Measurements from ENCODE around the gene DIAPH2. TPM values are rescaled to one million over a fixed set of nuclear protein-coding genes. Genes with fewer than 3 reads are reported as not detected.

Gene DIAPH2
- total RNA-seq, 4 donors from 2014 or later, result 16.7 to 27.3 (median 20.3) TPM

GRCh38 chrX:97016106-97016505 lies 331.5 kb downstream of the DIAPH2 start:
- intact Hi-C loops (cut with DNase I; ENCODE audit: low total_unique reads), result no loop called here
- DNase-seq (ENCODE audit: low spot score in 2 of 2), result no peak
- 45 to 60% methylated on average over 2 of the region's 2 CpGs for WGBS, 2 donors
- TF ChIP-seq CTCF (IDR thresholded peaks at IDR 0.05), result no peak
- TF ChIP-seq POLR2A (IDR thresholded peaks at IDR 0.05), result no peak
- no peak overlapping the region for H3K4me3 ChIP-seq (ENCODE audit: low read depth, poor library complexity, severe bottlenecking)

GRCh38 chrX:97021680-97022079 lies 337.0 kb downstream of the DIAPH2 start:
- intact Hi-C loops (cut with DNase I; ENCODE audit: low total_unique reads), result no loop called here
- no peak for DNase-seq (ENCODE audit: low spot score in 2 of 2)
- H3K4me3 ChIP-seq (ENCODE audit: low read depth, poor library complexity, severe bottlenecking), result no peak overlapping the region
- 62 to 83% methylated on average over 3 of the region's 3 CpGs for WGBS, 2 donors
- no peak for TF ChIP-seq POLR2A (IDR thresholded peaks at IDR 0.05)
- TF ChIP-seq CTCF (IDR thresholded peaks at IDR 0.05), result no peak

- intact Hi-C loops (cut with DNase I; ENCODE audit: low total_unique reads), result no loop called here
- WGBS, 2 donors, result 53 to 78% methylated on average over 2 of the region's 2 CpGs
- TF ChIP-seq CTCF (IDR thresholded peaks at IDR 0.05) (no peak), POLR2A (IDR thresholded peaks at IDR 0.05) (no peak)
- no peak overlapping the region for H3K4me3 ChIP-seq (ENCODE audit: low read depth, poor library complexity, severe bottlenecking)
- DNase-seq (ENCODE audit: low spot score in 2 of 2), result no peak
Observed at GRCh38 chrX:97026406-97026805, 341.8 kb downstream of the DIAPH2 start.

GRCh38 chrX:97027384-97027922 lies 342.8 kb downstream of the DIAPH2 start:
- no peak overlapping the region for H3K4me3 ChIP-seq (ENCODE audit: low read depth, poor library complexity, severe bottlenecking)
- TF ChIP-seq CTCF (IDR thresholded peaks at IDR 0.05) (no peak), POLR2A (IDR thresholded peaks at IDR 0.05) (no peak)
- no peak for DNase-seq (ENCODE audit: low spot score in 2 of 2)
- 60 to 90% methylated on average over 6 of the region's 6 CpGs for WGBS, 2 donors
- intact Hi-C loops (cut with DNase I; ENCODE audit: low total_unique reads), result no loop called here

- intact Hi-C loops (cut with DNase I; ENCODE audit: low total_unique reads), result no loop called here
- 65 to 76% methylated on average over 2 of the region's 2 CpGs for WGBS, 2 donors
- H3K4me3 ChIP-seq (ENCODE audit: low read depth, poor library complexity, severe bottlenecking), result no peak overlapping the region
- no peak for DNase-seq (ENCODE audit: low spot score in 2 of 2)
- TF ChIP-seq CTCF (IDR thresholded peaks at IDR 0.05) (no peak), POLR2A (IDR thresholded peaks at IDR 0.05) (no peak)
Observed at GRCh38 chrX:97030463-97030862, 345.8 kb downstream of the DIAPH2 start.

- no peak overlapping the region for H3K4me3 ChIP-seq (ENCODE audit: low read depth, poor library complexity, severe bottlenecking)
- WGBS, 2 donors, result 71 to 72% methylated on average over 1 of the region's 1 CpG
- intact Hi-C loops (cut with DNase I; ENCODE audit: low total_unique reads), result no loop called here
- no peak for DNase-seq (ENCODE audit: low spot score in 2 of 2)
- no peak for TF ChIP-seq CTCF (IDR thresholded peaks at IDR 0.05)
Observed at GRCh38 chrX:97030947-97031346, 346.3 kb downstream of the DIAPH2 start.
